H1 (cell line): Measurements from ENCODE around the gene FAF2. TPM values are rescaled to one million over a fixed set of nuclear protein-coding genes. Genes with fewer than 3 reads are reported as not detected.

Experiments used
- CTCF ChIA-PET: fragments of 300-600 bp; sonication (Branson Sonifier 250); formaldehyde crosslinking; loops from one replicate; lab custom pipeline; 2021; ENCODE audit not compliant: partially characterized antibody; lab: Charles Lee
- POLR2A ChIA-PET: fragments of 300-600 bp; sonication (Branson Sonifier 250); formaldehyde crosslinking; loops from one replicate; lab custom pipeline; 2021; ENCODE audit warnings: inconsistent platforms; ENCODE audit not compliant: partially characterized antibody; lab: Charles Lee
- DNase-seq, 2 experiments: peaks; one replicate each; pipeline versions ENCODE4 v3.0.0 to v3.0.0-alpha.2; 2010 to 2022; ENCODE audit warnings: low spot score in 2 of 2, low read depth in 1 of 2, mixed read lengths in 1 of 2
- FAIRE-seq: peaks from 2 replicates; lab custom pipeline; 2011; peaks lifted over from hg19 to GRCh38; lab: Jason Lieb, UNC
- H2AFZ ChIP-seq: 2 replicates; pipeline ENCODE4 v1.8.1; 2012; ENCODE audit warnings: low read length, inconsistent platforms
- H2AK5ac ChIP-seq: 2 replicates; pipeline ENCODE4 v1.6.1; 2013; ENCODE audit warnings: low read depth, low read length
- H2BK120ac ChIP-seq: replicated peaks from 2 replicates; pipeline ENCODE3; 2013; ENCODE audit warnings: low read depth, low read length, inconsistent platforms
- H2BK12ac ChIP-seq: 2 replicates; pipeline ENCODE4 v1.6.1; 2013; ENCODE audit warnings: low read depth, low read length
- H2BK15ac ChIP-seq: 2 replicates; pipeline ENCODE4 v1.6.1; 2013; ENCODE audit warnings: low read length
- H2BK20ac ChIP-seq: 2 replicates; pipeline ENCODE4 v1.6.1; 2013; ENCODE audit warnings: low read length
- H2BK5ac ChIP-seq: 2 replicates; pipeline ENCODE4 v1.6.1; 2013; ENCODE audit warnings: low read depth, low read length
- H3K14ac ChIP-seq: 2 replicates; pipeline ENCODE4 v1.6.1; 2013; ENCODE audit warnings: inconsistent platforms; ENCODE audit not compliant: insufficient read length
- H3K18ac ChIP-seq: 2 replicates; pipeline ENCODE4 v1.6.1; 2013; ENCODE audit warnings: low read length; ENCODE audit errors: extremely low read depth
- H3K23ac ChIP-seq: 2 replicates; pipeline ENCODE4 v1.6.1; 2013; ENCODE audit warnings: inconsistent platforms; ENCODE audit not compliant: insufficient read length
- H3K23me2 ChIP-seq: 2 replicates; pipeline ENCODE4 v1.6.1; 2013; ENCODE audit warnings: low read depth, low read length
- H3K27ac ChIP-seq: 2 replicates; pipeline ENCODE4 v1.6.1; 2011; ENCODE audit warnings: low read depth, low read length, inconsistent platforms
- H3K27me3 ChIP-seq, 4 experiments: replicated peaks in 1 of 4; 1 replicate in 1 of 4; 2 replicates in 3 of 4; pipeline versions ENCODE4 v1.6.1 to v1.8.1; 2011 to 2013; ENCODE audit warnings: low read length in 3 of 4, mild to moderate bottlenecking in 3 of 4, inconsistent platforms in 2 of 4, mixed read lengths in 2 of 4, moderate library complexity in 1 of 4; ENCODE audit not compliant: control insufficient read depth in 3 of 4, insufficient read depth in 3 of 4; ENCODE audit errors: extremely low read depth in 1 of 4
- H3K36me3 ChIP-seq, 4 experiments: 2 replicates each; pipeline versions ENCODE4 v1.6.1 to v1.8.1; 2011 to 2013; ENCODE audit warnings: mild to moderate bottlenecking in 4 of 4, low read length in 3 of 4, moderate library complexity in 2 of 4, control low read depth in 1 of 4, inconsistent platforms in 1 of 4; ENCODE audit not compliant: insufficient read depth in 4 of 4, control insufficient read depth in 2 of 4
- H3K4ac ChIP-seq: replicated peaks from 2 replicates; pipeline ENCODE3; 2013; ENCODE audit warnings: low read length, low read depth, mixed read lengths, inconsistent platforms; ENCODE audit not compliant: insufficient read length
- H3K4me1 ChIP-seq, 4 experiments: replicated peaks in 1 of 4; 1 replicate in 1 of 4; 2 replicates in 3 of 4; pipeline versions ENCODE4 v1.6.1 to v1.8.1; 2011 to 2013; ENCODE audit warnings: low read length in 3 of 4, inconsistent platforms in 2 of 4, mixed read lengths in 1 of 4; ENCODE audit not compliant: insufficient read depth in 4 of 4, control insufficient read depth in 3 of 4
- H3K4me2 ChIP-seq, 2 experiments: 2 replicates each; pipeline versions ENCODE4 v1.6.1 to v1.8.1; 2011 to 2013; ENCODE audit warnings: low read depth in 2 of 2, low read length in 2 of 2, control low read depth in 1 of 2, inconsistent platforms in 1 of 2, mild to moderate bottlenecking in 1 of 2; ENCODE audit not compliant: insufficient read depth in 1 of 2
- H3K4me3 ChIP-seq, 4 experiments: fragments of 200-600, 300-600 bp in 1 of 4; sonication (generic), shearing (Covaris generic), sonication (Bioruptor Twin) in 1 of 4; 2 replicates each; pipeline versions ENCODE4 v1.5.1 to v1.8.1; 2011 to 2016; ENCODE audit warnings: low read length in 4 of 4, low read depth in 3 of 4, control low read depth in 2 of 4, inconsistent platforms in 2 of 4, mild to moderate bottlenecking in 2 of 4, mixed read lengths in 1 of 4, moderate library complexity in 1 of 4; ENCODE audit not compliant: insufficient read depth in 2 of 4; ENCODE audit errors: extremely low read depth in 1 of 4
- H3K56ac ChIP-seq: replicated peaks from 2 replicates; pipeline ENCODE3; 2013; ENCODE audit warnings: low read depth, mild to moderate bottlenecking, mixed read lengths, low read length, inconsistent platforms; ENCODE audit not compliant: insufficient read length
- H3K79me1 ChIP-seq: 2 replicates; pipeline ENCODE4 v1.6.1; 2013; ENCODE audit warnings: low read depth, low read length, control low read depth
- H3K79me2 ChIP-seq, 2 experiments: 2 replicates each; pipeline versions ENCODE4 v1.6.1 to v1.8.1; 2012 to 2013; ENCODE audit warnings: low read length in 2 of 2, mild to moderate bottlenecking in 2 of 2, inconsistent platforms in 1 of 2; ENCODE audit not compliant: insufficient read depth in 2 of 2, control insufficient read depth in 1 of 2
- H3K9ac ChIP-seq, 4 experiments: replicated peaks in 1 of 4; 1 replicate in 1 of 4; 2 replicates in 3 of 4; pipeline versions ENCODE4 v1.6.1 to v1.8.1; 2011 to 2013; ENCODE audit warnings: low read depth in 3 of 4, low read length in 3 of 4, control low read depth in 2 of 4, mild to moderate bottlenecking in 2 of 4, moderate library complexity in 2 of 4, inconsistent platforms in 1 of 4; ENCODE audit errors: extremely low read depth in 1 of 4
- H3K9me3 ChIP-seq, 2 experiments: 2 replicates each; pipeline versions ENCODE4 v1.6.1 to v1.8.1; 2012 to 2013; ENCODE audit warnings: mild to moderate bottlenecking in 2 of 2, moderate library complexity in 2 of 2, control low read depth in 1 of 2, inconsistent platforms in 1 of 2, low read depth in 1 of 2, low read length in 1 of 2, mixed read lengths in 1 of 2; ENCODE audit not compliant: insufficient read depth in 2 of 2
- H4K20me1 ChIP-seq, 2 experiments: replicated peaks in 1 of 2; 2 replicates each; pipeline versions ENCODE3 to v1.8.1; 2011 to 2013; ENCODE audit warnings: inconsistent platforms in 2 of 2, low read length in 2 of 2, mild to moderate bottlenecking in 1 of 2; ENCODE audit not compliant: insufficient read depth in 2 of 2, control insufficient read depth in 1 of 2
- H4K5ac ChIP-seq: 2 replicates; pipeline ENCODE4 v1.6.1; 2013; ENCODE audit warnings: low read length, low read depth, mixed read lengths, inconsistent platforms; ENCODE audit not compliant: insufficient read length
- H4K8ac ChIP-seq: 2 replicates; pipeline ENCODE4 v1.8.0; 2013; ENCODE audit warnings: mild to moderate bottlenecking, moderate library complexity, low read length, inconsistent platforms; ENCODE audit not compliant: insufficient read depth; ENCODE audit errors: extremely low read depth
- H4K91ac ChIP-seq: replicated peaks from 2 replicates; pipeline ENCODE3; 2013; ENCODE audit warnings: low read length, mixed read lengths, inconsistent platforms; ENCODE audit not compliant: insufficient read length
- BACH1 ChIP-seq: IDR thresholded peaks from 2 replicates; pipeline ENCODE4 v1.6.1; 2012; ENCODE audit warnings: low read length, improper control_type of control experiment
- CBX5 ChIP-seq: fragments of 300-800, 300-1000 bp; sonication (generic); IDR thresholded peaks from 2 replicates; pipeline ENCODE4 v1.7.1; 2016; ENCODE audit warnings: antibody characterized with exemption, low read length, low read depth
- POLR2AphosphoS5 ChIP-seq: IDR thresholded peaks from 2 replicates; pipeline ENCODE4 v1.6.1; 2011; ENCODE audit warnings: low read depth, low read length
- RAD21 ChIP-seq, 2 experiments: IDR thresholded peaks in 1 of 2; conservative IDR thresholded peaks in 1 of 2; 2 replicates each; pipeline ENCODE4 v1.6.1; 2011; ENCODE audit warnings: low read depth in 2 of 2, low read length in 2 of 2, improper control_type of control experiment in 1 of 2, inconsistent platforms in 1 of 2, mild to moderate bottlenecking in 1 of 2, moderate library complexity in 1 of 2
- RFX5 ChIP-seq: IDR thresholded peaks from 2 replicates; pipeline ENCODE4 v1.6.1; 2011; ENCODE audit warnings: low read depth, low read length, improper control_type of control experiment, borderline replicate concordance
- SIN3A ChIP-seq, 2 experiments: IDR thresholded peaks in 1 of 2; conservative IDR thresholded peaks in 1 of 2; 2 replicates each; pipeline ENCODE4 v1.6.1; 2011 to 2012; ENCODE audit warnings: low read length in 2 of 2, improper control_type of control experiment in 1 of 2, low read depth in 1 of 2, mild to moderate bottlenecking in 1 of 2
- YY1 ChIP-seq: IDR thresholded peaks from 2 replicates; pipeline ENCODE4 v1.6.1; 2011; ENCODE audit warnings: low read depth, mild to moderate bottlenecking, low read length
- WGBS, 2 experiments: shearing (Covaris generic) in 1 of 2; methylation state at CpG; one replicate each; pipeline versions ENCODE4 v1.1.6 to v1.1.7; 2013 to 2015; ENCODE audit warnings: low lambda C conversion rate in 2 of 2, mixed read lengths in 2 of 2, inconsistent platforms in 1 of 2, low coverage in 1 of 2, missing lambda C conversion rate in 1 of 2; ENCODE audit not compliant: insufficient replicate concordance in 2 of 2, insufficient coverage in 1 of 2, insufficient read length in 1 of 2; ENCODE audit errors: extremely low coverage in 1 of 2, missing lambda C conversion rate in 1 of 2; 5-methylcytosine and 5-hydroxymethylcytosine counted together
- polyA plus RNA-seq, 7 experiments: library from polyadenylated mRNA; depleted of rRNA in 3 of 7; stranded (reverse) in 5 of 7; unstranded in 2 of 7; fragments of >200 nt in 5 of 7; fragments of 200-250 nt in 2 of 7; gene quantifications; 1 replicate in 5 of 7; 2 replicates in 1 of 7; 4 replicates in 1 of 7; pipeline versions ENCODE4 v1.2.1 to v1.2.3, GENCODE V29; 2011 to 2013; ENCODE audit warnings: missing spikeins in 2 of 7, mixed read lengths in 2 of 7
- total RNA-seq: library from RNA; stranded (reverse); fragmentation: NEBNext Ultra II Directional; extraction: Animal tissue kit (Norgen Biotek cat#: 25700); gene quantifications from 2 replicates; pipeline ENCODE4 v1.2.1, GENCODE V29; 2021
- TF ChIP-seq, protein P1 (sequence below): IDR thresholded peaks from 2 replicates; pipeline ENCODE4 v1.6.1; 2012; ENCODE audit warnings: inconsistent platforms

Gene FAF2
- total and polyA plus RNA-seq, 2 of the 8 experiments (the other 6 are each of a cell fraction or from before 2014, with no cell fraction given), result 20.8 to 35.8 TPM

DNA sequence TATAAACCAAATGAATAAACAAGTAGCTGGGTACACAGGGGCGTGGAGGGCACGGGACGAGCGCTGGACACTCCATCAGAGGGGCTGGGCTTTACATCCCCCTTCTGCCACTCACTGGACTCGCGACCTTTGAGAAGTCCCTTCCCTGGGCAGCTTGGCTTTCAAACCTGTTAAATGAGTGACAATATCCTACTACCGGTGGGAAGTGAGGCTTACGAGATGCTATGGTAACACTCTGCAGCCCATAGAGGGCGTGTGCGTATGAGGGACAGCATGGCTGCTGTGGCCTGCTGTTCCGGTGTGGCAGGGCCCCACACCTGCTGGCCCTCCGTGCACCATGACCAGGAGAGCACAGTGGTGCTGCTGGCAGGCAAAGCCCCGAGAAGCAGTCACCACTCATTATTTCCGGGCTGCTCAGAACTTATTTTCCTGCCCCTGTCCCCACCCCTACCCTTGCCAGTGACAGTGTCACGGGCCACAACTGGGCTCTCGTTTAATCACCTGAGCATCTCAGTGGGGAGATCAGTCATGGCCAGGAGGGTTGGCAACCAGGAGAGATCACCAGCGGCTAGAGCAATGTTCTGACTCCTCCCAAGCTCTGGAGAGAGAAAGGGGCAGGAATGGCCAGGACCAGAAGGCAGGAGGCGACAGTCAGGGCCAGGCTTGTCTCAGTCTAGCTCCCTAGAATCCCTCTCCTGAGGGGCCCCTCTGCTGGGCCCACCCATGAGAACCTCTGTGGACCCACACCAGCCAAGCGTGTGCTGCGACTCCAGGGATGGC is 42.3 kb upstream of the FAF2 start:
- DNase-seq, result peak in 1 of 2 experiments; percentile 53
- Histone ChIP-seq H3K79me2 (no peaks in the 10 kb centered on the region), H3K23me2 (no peaks in the 10 kb centered on the region), H4K5ac (no peak overlapping the region), H2BK15ac (no peak overlapping the region), H3K23ac (no peak overlapping the region), H3K4me3 (no peak overlapping the region), H4K20me1 (no peaks in the 10 kb centered on the region), H3K56ac (no peak overlapping the region), H2AFZ (no peak overlapping the region), H3K9me3 (no peaks in the 10 kb centered on the region), H2BK20ac (no peak overlapping the region), H4K8ac (no peak overlapping the region; the same call in none of the 2 replicates), H2BK5ac (no peak overlapping the region; the same call in 1 of the 2 replicates), H3K4me2 (no peak overlapping the region), H4K91ac (no peak overlapping the region), H3K4ac (no peak overlapping the region), H3K9ac (no peak overlapping the region), H3K14ac (no peak overlapping the region), H2AK5ac (no peak overlapping the region), H3K36me3 (0 out of 8 replicates have a peak, but pooled peaks cover 0 to 2% (median 0%) of the 10 kb centered on the region in 4 experiments), H2BK120ac (no peak overlapping the region), H3K79me1 (no peaks in the 10 kb centered on the region), H3K4me1 (no peaks in the 10 kb centered on the region; a peak in 1 of 7 replicates), H3K18ac (no peak overlapping the region), H2BK12ac (no peak overlapping the region), H3K27ac (no peak overlapping the region), H3K27me3 (no peaks in the 10 kb centered on the region)
- peak; percentile 65 for FAIRE-seq
- ChIA-PET CTCF (interaction anchor here (0.6 to 6.4 kb wide), 22 partner anchors 11 to 215 kb away, joined by 3 to 83 read pairs (median 4); partner anchors contain the start of genes CLTB, FAF2 and KIAA1191), POLR2A (interaction anchor here (1.1 to 7.7 kb wide), 5 partner anchors 9 to 133 kb away, joined by 3 to 57 read pairs (median 5); partner anchors contain the start of genes CLTB, HIGD2A, NOP16 and RNF44)
- WGBS, 2 experiments, result 75% methylated on average over 20 of the region's 20 CpGs; no CpG with 5 or more reads in 1 of the 2 experiments
- TF ChIP-seq BACH1 (no peak), YY1 (peak; percentile 78; the same call in 1 of the 2 replicates), SIN3A (conservative IDR thresholded peaks at IDR 0.05 in 1 of 2, IDR thresholded peaks at IDR 0.05 in 1 of 2; ENCODE audit: low read depth in 1 of 2, low read length in 2 of 2) (0 out of 4 replicates have a peak, but pooled peaks of 1 of the 2 experiments have one; percentile 48), RAD21 (IDR thresholded peaks at IDR 0.05 in 1 of 2, conservative IDR thresholded peaks at IDR 0.05 in 1 of 2; ENCODE audit: low read depth in 2 of 2, low read length in 2 of 2) (peak; percentile 57 to 70), RFX5 (no peak), POLR2AphosphoS5 (no peak), CBX5 (no peak)
- TF ChIP-seq, protein P1, sequence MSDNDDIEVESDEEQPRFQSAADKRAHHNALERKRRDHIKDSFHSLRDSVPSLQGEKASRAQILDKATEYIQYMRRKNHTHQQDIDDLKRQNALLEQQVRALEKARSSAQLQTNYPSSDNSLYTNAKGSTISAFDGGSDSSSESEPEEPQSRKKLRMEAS, result peak; percentile 69
